Measurements from ENCODE around the gene MYH14. TPM values are rescaled to one million over a fixed set of nuclear protein-coding genes. Genes with fewer than 3 reads are reported as not detected.

Gene MYH14
- polyA plus RNA-seq, 1 experiment = not detected

DNA sequence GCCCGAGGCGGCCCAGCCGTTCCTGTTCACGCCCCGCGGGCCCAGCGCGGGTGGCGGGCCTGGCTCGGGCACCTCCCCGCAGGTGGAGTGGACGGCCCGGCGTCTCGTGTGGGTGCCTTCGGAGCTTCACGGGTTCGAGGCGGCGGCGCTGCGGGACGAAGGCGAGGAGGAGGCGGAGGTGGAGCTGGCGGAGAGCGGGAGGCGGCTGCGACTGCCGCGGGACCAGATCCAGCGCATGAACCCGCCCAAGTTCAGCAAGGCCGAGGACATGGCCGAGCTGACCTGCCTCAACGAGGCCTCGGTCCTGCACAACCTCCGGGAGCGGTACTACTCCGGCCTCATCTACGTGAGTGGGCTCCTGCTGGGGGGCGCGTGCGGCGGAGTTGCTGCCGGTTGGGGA lies 7.0 kb downstream of the MYH14 start:
- no peak overlapping the region for H3K4me3 ChIP-seq (ENCODE audit: low read depth, low read length)
- H3K36me3 ChIP-seq (ENCODE audit: control insufficient read depth, insufficient read depth, low read length) = no peaks in the 10 kb centered on the region
- TF ChIP-seq CTCF (IDR thresholded peaks at IDR 0.05; ENCODE audit: insufficient read depth, low read depth, low read length) = no peak
- H3K27me3 ChIP-seq (ENCODE audit: control insufficient read depth, insufficient read depth, low read length) = no peaks in the 10 kb centered on the region
- ChIA-PET POLR2A (no interaction called here), CTCF (no interaction called here)
- no peak for DNase-seq (ENCODE audit: low read depth)

DNA sequence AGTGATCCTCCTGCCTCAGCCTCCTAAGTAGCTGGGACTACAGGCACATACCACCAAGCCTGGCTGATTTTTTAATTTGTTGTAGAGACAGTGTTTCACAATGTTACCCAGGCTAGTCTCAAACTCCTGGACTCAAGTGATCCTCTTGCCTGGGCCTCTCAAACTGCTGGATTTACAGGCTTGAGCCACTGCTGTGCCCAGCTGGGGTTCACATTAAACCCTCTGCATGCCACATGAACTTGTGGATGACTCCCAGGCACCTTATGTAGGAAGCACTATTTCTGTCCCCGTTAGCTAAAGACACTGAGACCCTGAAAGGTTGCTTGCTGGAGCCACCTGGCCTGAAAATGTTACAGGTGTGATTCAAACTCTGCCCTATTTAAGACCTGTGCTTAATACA lies 10.5 kb downstream of the MYH14 start:
- TF ChIP-seq CTCF (IDR thresholded peaks at IDR 0.05; ENCODE audit: insufficient read depth, low read depth, low read length) = no peak

DNA sequence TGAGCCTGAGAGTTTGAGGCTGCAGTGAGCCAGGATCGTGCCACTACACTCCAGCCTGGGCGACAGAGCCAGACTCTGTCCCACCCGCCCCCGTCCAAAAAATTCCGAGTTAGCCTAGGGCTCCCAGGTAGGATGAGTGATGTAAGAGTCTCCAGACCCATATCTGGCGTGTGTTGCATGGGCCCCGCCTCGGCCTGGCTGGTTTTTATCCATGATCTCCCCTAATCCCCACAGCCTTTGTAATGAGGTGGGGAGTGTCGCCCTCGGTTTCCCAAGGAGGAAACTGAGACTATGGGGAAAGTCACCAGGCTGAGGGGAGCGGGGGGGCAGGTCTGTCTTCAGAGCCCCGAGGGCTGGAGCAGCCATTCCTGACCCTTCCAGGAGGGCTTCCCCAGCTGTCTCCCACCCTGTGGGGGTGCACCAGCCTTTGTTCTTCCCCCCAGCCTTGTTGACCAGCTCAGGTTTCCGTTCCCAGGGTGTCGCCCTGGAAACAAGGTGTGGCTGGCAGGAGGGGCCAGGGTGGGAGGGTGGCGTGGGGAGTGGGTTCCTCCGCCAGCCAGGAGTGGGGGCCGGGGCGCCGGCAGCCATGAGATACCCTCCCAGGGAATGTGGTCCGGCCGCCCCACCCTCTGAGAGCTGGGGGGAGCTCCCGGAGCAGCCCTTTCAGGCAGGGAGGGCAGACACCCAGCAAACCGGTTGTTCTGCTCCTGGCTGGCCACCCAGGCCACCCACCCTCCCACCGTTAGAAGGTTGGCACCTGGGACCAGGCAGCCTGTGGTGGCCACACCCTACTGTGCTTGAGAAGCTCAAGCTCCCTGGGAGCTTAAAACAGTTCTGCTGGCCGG lies 11.5 kb downstream of the MYH14 start:
- DNase-seq (ENCODE audit: low read depth) = no peak
- Histone ChIP-seq H3K36me3 (ENCODE audit: control insufficient read depth, insufficient read depth, low read length) (no peaks in the 10 kb centered on the region), H3K4me3 (ENCODE audit: low read depth, low read length) (no peak overlapping the region), H3K27me3 (ENCODE audit: control insufficient read depth, insufficient read depth, low read length) (no peaks in the 10 kb centered on the region)
- POLR2A ChIA-PET = no interaction called here
- TF ChIP-seq CTCF (IDR thresholded peaks at IDR 0.05; ENCODE audit: insufficient read depth, low read depth, low read length) = no peak
- CTCF ChIA-PET = no interaction called here

More for the DNA sequence above, 10.5 kb downstream of the MYH14 start:
- Histone ChIP-seq H3K36me3 (ENCODE audit: control insufficient read depth, insufficient read depth, low read length) (no peaks in the 10 kb centered on the region), H3K27me3 (ENCODE audit: control insufficient read depth, insufficient read depth, low read length) (no peaks in the 10 kb centered on the region), H3K4me3 (ENCODE audit: low read depth, low read length) (no peak overlapping the region)
- CTCF ChIA-PET = no interaction called here
- POLR2A ChIA-PET = no interaction called here
- no peak for DNase-seq (ENCODE audit: low read depth)

DNA sequence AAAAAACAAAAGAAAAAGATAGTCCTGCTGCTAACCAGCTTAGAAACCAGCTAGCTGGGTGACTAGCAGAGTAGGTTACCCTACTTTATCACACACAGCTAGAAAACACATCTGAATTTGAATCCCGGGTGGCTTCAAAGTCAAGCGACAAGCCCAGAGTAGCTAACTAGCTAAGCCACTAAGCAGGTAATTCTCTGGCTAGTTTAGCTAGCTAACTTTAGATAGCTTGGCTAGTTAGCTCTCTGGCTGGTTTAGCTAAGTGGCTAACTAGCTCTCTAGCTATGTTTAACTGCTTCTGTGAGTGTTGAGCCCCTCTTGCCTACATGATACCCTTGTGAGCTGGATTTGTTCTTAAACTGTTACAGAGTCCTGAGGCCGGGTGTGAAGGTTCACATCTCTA lies 12.4 kb downstream of the MYH14 start:
- Histone ChIP-seq H3K27me3 (ENCODE audit: control insufficient read depth, insufficient read depth, low read length) (no peaks in the 10 kb centered on the region), H3K4me3 (ENCODE audit: low read depth, low read length) (no peak overlapping the region), H3K36me3 (ENCODE audit: control insufficient read depth, insufficient read depth, low read length) (no peaks in the 10 kb centered on the region)
- no peak for DNase-seq (ENCODE audit: low read depth)
- CTCF ChIA-PET = no interaction called here
- POLR2A ChIA-PET = no interaction called here
- no peak for TF ChIP-seq CTCF (IDR thresholded peaks at IDR 0.05; ENCODE audit: insufficient read depth, low read depth, low read length)

DNA sequence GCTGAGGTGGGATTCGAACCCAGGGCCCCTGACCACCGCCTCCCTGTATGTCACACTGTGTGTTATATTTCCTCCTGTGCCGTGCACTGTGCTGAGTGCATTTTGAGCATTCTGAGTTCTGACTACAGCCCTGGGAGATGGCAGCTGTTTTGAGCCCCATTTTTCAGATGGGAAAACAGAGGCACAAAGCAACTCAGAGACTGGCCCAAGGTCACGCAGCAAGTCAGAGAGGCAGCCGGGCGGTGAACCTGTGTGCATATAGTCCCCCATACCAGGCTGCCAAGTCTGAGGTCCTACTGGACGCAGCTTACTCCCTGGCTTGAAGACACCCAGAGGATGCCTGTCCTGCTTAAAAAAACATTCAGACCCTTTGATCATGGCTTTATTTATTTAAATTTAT lies 17.7 kb downstream of the MYH14 start:
- TF ChIP-seq CTCF (IDR thresholded peaks at IDR 0.05; ENCODE audit: insufficient read depth, low read depth, low read length) = no peak
- ChIA-PET CTCF (interaction anchor here (0.6 kb wide), 1 partner anchor 9 kb away, joined by 3 read pairs; no protein-coding TSS in a partner anchor), POLR2A (no interaction called here)

More for the DNA sequence above, 17.7 kb downstream of the MYH14 start:
- Histone ChIP-seq H3K4me3 (ENCODE audit: low read depth, low read length) (no peak overlapping the region), H3K27me3 (ENCODE audit: control insufficient read depth, insufficient read depth, low read length) (no peaks in the 10 kb centered on the region), H3K36me3 (ENCODE audit: control insufficient read depth, insufficient read depth, low read length) (no peaks in the 10 kb centered on the region)
- no peak for DNase-seq (ENCODE audit: low read depth)

Measured in BJ (cell line).